Psoas muscle (tissue), 8 donors: Measurements from ENCODE around the gene ACO2. TPM values are rescaled to one million over a fixed set of nuclear protein-coding genes. Genes with fewer than 3 reads are reported as not detected.

ENCODE experiments used
- ATAC-seq, 4 donors: fragments of 200-7000 bp; cut with Tn5 transposase; one replicate each; pipeline ENCODE4 v1.9.1; 2020; ENCODE audit warnings: moderate library complexity in 3 of 4, mild to moderate bottlenecking in 2 of 4
- DNase-seq, 2 donors: peaks; one replicate each; pipeline ENCODE4 v3.0.0-alpha.2; 2020
- H3K27ac ChIP-seq: fragments of 200-600 bp; one replicate; pipeline ENCODE4 v1.8.0; 2022
- H3K27me3 ChIP-seq, 3 donors: fragments of 200-600 bp in 1 of 3; one replicate each; pipeline versions ENCODE4 v1.6.1 to v1.8.0; 2013 to 2022; ENCODE audit warnings: low read length in 2 of 3, mild to moderate bottlenecking in 2 of 3, moderate library complexity in 1 of 3; ENCODE audit not compliant: insufficient read depth in 3 of 3
- H3K36me3 ChIP-seq, 2 donors: fragments of 200-600 bp in 1 of 2; one replicate each; pipeline versions ENCODE4 v1.6.1 to v1.8.0; 2013 to 2022; ENCODE audit warnings: low read depth in 1 of 2, mild to moderate bottlenecking in 1 of 2, moderate library complexity in 1 of 2; ENCODE audit not compliant: insufficient read depth in 1 of 2
- H3K4me1 ChIP-seq: fragments of 200-600 bp; one replicate; pipeline ENCODE4 v1.8.0; 2022
- H3K4me3 ChIP-seq: fragments of 200-600 bp; one replicate; pipeline ENCODE4 v1.8.0; 2022; ENCODE audit warnings: mild to moderate bottlenecking
- H3K9me3 ChIP-seq: fragments of 200-600 bp; one replicate; pipeline ENCODE4 v1.8.0; 2022
- CTCF ChIP-seq: fragments of 200-600 bp; IDR thresholded peaks from one replicate; pipeline ENCODE4 v1.8.0; 2022; ENCODE audit warnings: antibody characterized with exemption
- WGBS, 3 donors: extraction: QIAGEN DNeasy Blood & Tissue Kit; methylation state at CpG; one replicate each; pipeline versions ENCODE4 v1.1.6 to v1.1.7; 2013; 5-methylcytosine and 5-hydroxymethylcytosine counted together
- intact Hi-C, 2 donors: fragments of 100-400 bp; cut with DNase I; formaldehyde crosslinking; loops; one replicate each; pipeline versions ENCODE4 v1.11.0 to v1.14.2; 2022
- polyA plus RNA-seq, 3 donors: library from polyadenylated mRNA; stranded (reverse); fragments of 200-250 nt; gene quantifications; one replicate each; pipeline ENCODE4 v1.2.3, GENCODE V29; 2013
- total RNA-seq, 4 donors: library from RNA; stranded (reverse); fragmentation: NEBNext Ultra II Directional in 2 of 4; extraction: Animal tissue kit (Norgen Biotek cat#: 25700) in 2 of 4; gene quantifications; one replicate each; pipeline versions ENCODE4 v1.2.1 to v1.2.4, GENCODE V29; 2021 to 2023
- donor health status: healthy with polysubstance abuse.
- donor health status: DM: no; HTN: no; CAD: no; lungs with moderate emphysema.
- donor health status: Bipolar disorder and iron deficiency.
- donor health status: healthy.
- donor health status: DM: yes; HTN: yes; CAD: no.
- donor health status: DM: no; HTN: no; CAD: no.
- donor health status: DM: no; HTN: no; CAD: no.
- donor health status: DM: yes; HTN: yes; CAD: no.

Gene ACO2
- total and polyA plus RNA-seq, 7 donors, result 346 to 513 (median 458) TPM

GRCh38 chr22:41504397-41504796 is 35.5 kb downstream of the ACO2 start:
- WGBS, 3 donors, result 31 to 44% (median 33%) methylated on average over 7 of the region's 7 CpGs
- peak overlapping the region; percentile 72 for H3K27ac ChIP-seq
- H3K27me3 ChIP-seq, result no peaks in the 10 kb centered on the region
- ATAC-seq (peak; percentile 84 to 89 (median 88)), DNase-seq (peak; percentile 78 to 89)
- H3K4me3 ChIP-seq, result no peak overlapping the region
- intact Hi-C loops, result no loop called here
- peaks cover 7 to 65% of the 10 kb centered on the region in 2 donors for H3K36me3 ChIP-seq
- no peaks in the 10 kb centered on the region for H3K9me3 ChIP-seq
- H3K4me1 ChIP-seq, result peaks cover 55% of the 10 kb centered on the region
- no peak for TF ChIP-seq CTCF

GRCh38 chr22:41504816-41505215 is 35.9 kb downstream of the ACO2 start:
- 59 to 84% (median 80%) methylated on average over 4 of the region's 4 CpGs for WGBS, 3 donors
- Histone ChIP-seq H3K4me3 (no peak overlapping the region), H3K27ac (peak overlapping the region; percentile 72), H3K4me1 (peaks cover 54% of the 10 kb centered on the region), H3K9me3 (no peaks in the 10 kb centered on the region), H3K27me3 (no peaks in the 10 kb centered on the region), H3K36me3 (peaks cover 7 to 65% of the 10 kb centered on the region in 2 donors)
- no peak for TF ChIP-seq CTCF
- intact Hi-C loops, result no loop called here
- no peak for ATAC-seq
- no peak for DNase-seq

- Histone ChIP-seq H3K4me3 (no peak overlapping the region), H3K9me3 (no peaks in the 10 kb centered on the region), H3K36me3 (peaks cover 7 to 65% of the 10 kb centered on the region in 2 donors), H3K27ac (peak overlapping the region; percentile 1), H3K27me3 (no peaks in the 10 kb centered on the region), H3K4me1 (peaks cover 48% of the 10 kb centered on the region)
- TF ChIP-seq CTCF, result no peak
- 84 to 95% (median 85%) methylated on average over 10 of the region's 10 CpGs for WGBS, 3 donors
- ATAC-seq, result no peak
- DNase-seq, result peak in 1 of 2 donors; percentile 10
- intact Hi-C loops, result no loop called here
Measured at GRCh38 chr22:41505511-41506220, 36.7 kb downstream of the ACO2 start.

- intact Hi-C loops, result no loop called here
- no peak for ATAC-seq
- no peak for TF ChIP-seq CTCF
- Histone ChIP-seq H3K27me3 (no peaks in the 10 kb centered on the region), H3K4me3 (no peak overlapping the region), H3K9me3 (no peaks in the 10 kb centered on the region), H3K36me3 (peaks cover 4 to 58% of the 10 kb centered on the region in 2 donors), H3K4me1 (peaks cover 60% of the 10 kb centered on the region), H3K27ac (peak overlapping the region; percentile 58)
- WGBS, 3 donors, result 82 to 90% (median 83%) methylated on average over 23 of the region's 23 CpGs
- peak in 1 of 2 donors; percentile 35 for DNase-seq
Measured at GRCh38 chr22:41507330-41508063, 38.6 kb downstream of the ACO2 start.
